KMS-11 (cell line): ENCODE data around the gene PNPLA5.

Experiments
- H2AFZ ChIP-seq: fragments of 200-600 bp; sonication (generic); 2 replicates; pipeline ENCODE4 v1.6.1; 2016; ENCODE audit warnings: antibody characterized with exemption, mixed run types, low read depth
- H3K27ac ChIP-seq: fragments of 200-600 bp; sonication (generic); 2 replicates; pipeline ENCODE4 v1.6.1; 2016; ENCODE audit warnings: mild to moderate bottlenecking, mixed run types
- H3K27me3 ChIP-seq: fragments of 200-600 bp; sonication (generic); 2 replicates; pipeline ENCODE4 v1.6.1; 2017; ENCODE audit warnings: mild to moderate bottlenecking, low read depth, mixed run types, moderate library complexity; ENCODE audit not compliant: insufficient read depth
- H3K36me3 ChIP-seq: fragments of 200-600 bp; sonication (generic); 2 replicates; pipeline ENCODE4 v1.6.1; 2017; ENCODE audit warnings: mild to moderate bottlenecking, mixed run types; ENCODE audit not compliant: insufficient read depth
- H3K4me1 ChIP-seq: fragments of 200-600 bp; sonication (generic); 2 replicates; pipeline ENCODE4 v1.6.1; 2016; ENCODE audit warnings: mild to moderate bottlenecking, low read depth, mixed run types; ENCODE audit not compliant: poor library complexity, severe bottlenecking
- H3K4me2 ChIP-seq: fragments of 200-600 bp; sonication (generic); 2 replicates; pipeline ENCODE4 v1.7.0; 2016; ENCODE audit warnings: mild to moderate bottlenecking, mixed run types
- H3K4me3 ChIP-seq: fragments of 200-600 bp; sonication (generic); IDR thresholded peaks from 2 replicates; pipeline ENCODE4 v1.6.1; 2017; ENCODE audit warnings: low read depth, low read length, mixed read lengths; ENCODE audit not compliant: insufficient read depth
- H3K79me2 ChIP-seq: fragments of 200-600 bp; sonication (generic); 2 replicates; pipeline ENCODE4 v1.6.1; 2016; ENCODE audit warnings: low read depth, mixed run types; ENCODE audit not compliant: insufficient read depth
- H3K9ac ChIP-seq: fragments of 200-600 bp; sonication (generic); 2 replicates; pipeline ENCODE4 v1.6.1; 2016; ENCODE audit warnings: mild to moderate bottlenecking, mixed run types
- H4K20me1 ChIP-seq: fragments of 200-600 bp; sonication (generic); 2 replicates; pipeline ENCODE4 v1.6.1; 2016; ENCODE audit warnings: mild to moderate bottlenecking, mixed run types; ENCODE audit not compliant: insufficient read depth
- TF ChIP-seq, protein P1 (sequence below): fragments of 200-600 bp; sonication (generic); conservative IDR thresholded peaks from 2 replicates; pipeline ENCODE4 v1.6.1; 2017; ENCODE audit warnings: low read depth, mild to moderate bottlenecking, antibody characterized with exemption, low read length, moderate library complexity, mixed read lengths

Gene PNPLA5

DNA sequence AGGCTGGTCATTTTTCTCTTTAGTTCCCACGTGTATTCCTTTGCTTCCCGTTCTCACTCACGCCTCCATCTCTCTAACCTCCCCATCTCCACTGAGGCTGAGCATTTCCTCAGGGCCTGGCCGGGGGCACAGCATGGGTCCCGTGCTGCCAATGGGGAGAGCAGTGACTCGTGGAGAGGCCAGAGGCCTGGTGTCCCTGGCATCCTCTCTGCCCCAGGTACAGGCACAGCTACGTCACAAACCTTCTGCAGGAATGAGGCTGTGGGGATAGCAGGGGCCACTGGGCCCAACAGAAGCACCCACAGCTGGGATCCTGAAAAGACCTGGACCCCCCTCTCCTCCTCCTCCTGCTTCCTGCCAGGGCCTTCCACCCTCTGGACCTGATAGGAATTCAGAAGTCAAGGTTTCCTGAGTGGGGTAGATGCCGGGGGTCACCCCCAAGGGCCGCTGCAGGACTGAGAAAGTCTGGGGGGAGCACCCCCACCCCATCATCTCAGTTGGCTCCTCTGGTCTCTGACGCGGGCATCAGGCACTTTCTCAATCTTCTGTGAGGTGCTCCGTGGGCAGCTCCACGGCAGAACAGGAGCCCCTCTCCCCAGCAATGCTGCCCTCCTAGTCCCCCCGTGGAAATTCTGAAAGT, 11.8 kb downstream of the PNPLA5 start:
- H2AFZ ChIP-seq = no peak overlapping the region
- H3K4me2 ChIP-seq = no peak overlapping the region
- no peak overlapping the region for H3K4me3 ChIP-seq
- TF ChIP-seq, protein P1, sequence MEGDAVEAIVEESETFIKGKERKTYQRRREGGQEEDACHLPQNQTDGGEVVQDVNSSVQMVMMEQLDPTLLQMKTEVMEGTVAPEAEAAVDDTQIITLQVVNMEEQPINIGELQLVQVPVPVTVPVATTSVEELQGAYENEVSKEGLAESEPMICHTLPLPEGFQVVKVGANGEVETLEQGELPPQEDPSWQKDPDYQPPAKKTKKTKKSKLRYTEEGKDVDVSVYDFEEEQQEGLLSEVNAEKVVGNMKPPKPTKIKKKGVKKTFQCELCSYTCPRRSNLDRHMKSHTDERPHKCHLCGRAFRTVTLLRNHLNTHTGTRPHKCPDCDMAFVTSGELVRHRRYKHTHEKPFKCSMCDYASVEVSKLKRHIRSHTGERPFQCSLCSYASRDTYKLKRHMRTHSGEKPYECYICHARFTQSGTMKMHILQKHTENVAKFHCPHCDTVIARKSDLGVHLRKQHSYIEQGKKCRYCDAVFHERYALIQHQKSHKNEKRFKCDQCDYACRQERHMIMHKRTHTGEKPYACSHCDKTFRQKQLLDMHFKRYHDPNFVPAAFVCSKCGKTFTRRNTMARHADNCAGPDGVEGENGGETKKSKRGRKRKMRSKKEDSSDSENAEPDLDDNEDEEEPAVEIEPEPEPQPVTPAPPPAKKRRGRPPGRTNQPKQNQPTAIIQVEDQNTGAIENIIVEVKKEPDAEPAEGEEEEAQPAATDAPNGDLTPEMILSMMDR = no peak
- peaks cover 5% of the 10 kb centered on the region for H3K4me1 ChIP-seq
- no peaks in the 10 kb centered on the region for H3K36me3 ChIP-seq
- H3K79me2 ChIP-seq = no peaks in the 10 kb centered on the region
- no peak overlapping the region for H3K9ac ChIP-seq
- H4K20me1 ChIP-seq = no peaks in the 10 kb centered on the region
- peaks cover 4% of the 10 kb centered on the region; the same call in 1 of the 2 replicates for H3K27me3 ChIP-seq
- no peak overlapping the region for H3K27ac ChIP-seq

DNA sequence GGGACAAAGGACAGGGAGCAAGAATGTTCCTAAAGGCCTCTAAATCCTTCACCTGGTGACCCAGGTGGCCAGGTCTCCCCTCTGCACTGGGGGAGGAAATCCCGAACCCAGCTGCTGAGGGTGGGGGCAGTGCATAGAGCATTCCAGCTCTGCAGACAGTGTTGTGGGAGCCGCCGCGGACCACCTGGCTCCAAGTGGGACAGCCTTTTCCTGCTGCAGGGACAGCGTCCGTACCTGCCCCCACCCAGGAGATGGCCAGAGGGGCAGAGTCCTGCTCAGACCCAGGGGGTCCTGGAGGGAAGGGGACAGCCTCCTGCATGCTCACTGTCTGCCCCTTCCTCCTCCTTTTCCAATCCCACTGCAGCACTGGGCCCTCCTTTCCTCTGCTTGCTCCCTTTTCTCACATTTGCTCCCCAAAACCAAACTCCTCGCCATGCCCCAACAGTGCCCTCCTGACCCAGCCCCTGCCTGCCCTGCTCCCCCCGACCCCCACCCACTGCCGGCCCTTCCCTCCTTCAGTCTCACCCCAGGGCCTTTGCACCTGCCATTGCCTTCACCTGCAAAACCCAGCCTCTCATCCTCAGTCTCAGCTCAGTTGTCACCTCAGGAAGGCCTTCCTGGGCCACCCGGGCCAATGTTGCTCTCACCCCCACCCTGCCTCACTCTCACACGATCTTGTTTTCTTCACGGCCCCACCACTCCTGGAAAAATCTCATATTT, 12.8 kb downstream of the PNPLA5 start:
- H2AFZ ChIP-seq = no peak overlapping the region
- H3K27me3 ChIP-seq = peaks cover 4% of the 10 kb centered on the region; the same call in 1 of the 2 replicates
- no peaks in the 10 kb centered on the region for H3K4me1 ChIP-seq
- H3K9ac ChIP-seq = no peak overlapping the region
- no peaks in the 10 kb centered on the region for H3K36me3 ChIP-seq
- H3K27ac ChIP-seq = no peak overlapping the region
- no peak overlapping the region for H3K4me3 ChIP-seq
- no peaks in the 10 kb centered on the region for H4K20me1 ChIP-seq
- no peak overlapping the region for H3K4me2 ChIP-seq
- H3K79me2 ChIP-seq = no peaks in the 10 kb centered on the region
- TF ChIP-seq, protein P1 = no peak

DNA sequence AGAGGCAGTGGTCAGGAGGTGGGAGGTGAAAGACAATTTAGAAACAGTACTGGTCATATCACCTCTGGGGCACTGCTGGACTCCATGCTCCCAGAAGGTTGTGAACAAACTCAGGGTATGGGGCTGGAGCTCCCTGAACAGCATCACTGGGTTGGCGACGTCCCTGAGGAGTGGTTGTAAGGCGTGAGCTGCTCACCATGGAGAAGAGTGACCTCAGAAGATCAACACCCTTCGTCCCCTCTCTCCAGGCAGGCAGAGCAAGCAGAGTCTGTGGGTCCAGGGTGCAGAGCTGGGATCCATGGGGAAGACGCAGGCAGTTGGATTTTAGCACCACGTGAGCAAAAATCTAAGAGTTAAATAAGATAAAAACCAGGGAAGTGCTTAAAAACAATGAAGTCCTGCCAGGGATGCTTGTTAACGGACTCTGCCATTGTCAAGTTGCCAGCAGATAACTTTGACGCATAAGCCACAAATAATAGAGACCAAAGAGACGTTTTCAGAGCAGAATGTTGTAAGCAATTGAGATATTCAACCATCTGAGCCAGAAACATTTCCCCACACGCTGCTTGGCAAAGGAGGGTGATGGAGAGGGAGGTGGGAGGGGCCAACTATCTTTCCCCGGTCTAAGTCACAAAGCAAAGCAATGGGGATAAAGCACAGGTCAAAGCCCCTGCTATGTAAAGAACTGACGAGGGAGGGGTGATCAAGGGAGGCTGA, 13.6 kb downstream of the PNPLA5 start:
- Histone ChIP-seq H3K79me2 (no peaks in the 10 kb centered on the region), H3K4me1 (no peaks in the 10 kb centered on the region), H4K20me1 (no peaks in the 10 kb centered on the region), H3K4me3 (no peak overlapping the region), H3K27me3 (peaks cover 4% of the 10 kb centered on the region; the same call in 1 of the 2 replicates), H2AFZ (no peak overlapping the region), H3K4me2 (no peak overlapping the region), H3K27ac (no peak overlapping the region), H3K9ac (no peak overlapping the region), H3K36me3 (no peaks in the 10 kb centered on the region)
- TF ChIP-seq, protein P1 = no peak

DNA sequence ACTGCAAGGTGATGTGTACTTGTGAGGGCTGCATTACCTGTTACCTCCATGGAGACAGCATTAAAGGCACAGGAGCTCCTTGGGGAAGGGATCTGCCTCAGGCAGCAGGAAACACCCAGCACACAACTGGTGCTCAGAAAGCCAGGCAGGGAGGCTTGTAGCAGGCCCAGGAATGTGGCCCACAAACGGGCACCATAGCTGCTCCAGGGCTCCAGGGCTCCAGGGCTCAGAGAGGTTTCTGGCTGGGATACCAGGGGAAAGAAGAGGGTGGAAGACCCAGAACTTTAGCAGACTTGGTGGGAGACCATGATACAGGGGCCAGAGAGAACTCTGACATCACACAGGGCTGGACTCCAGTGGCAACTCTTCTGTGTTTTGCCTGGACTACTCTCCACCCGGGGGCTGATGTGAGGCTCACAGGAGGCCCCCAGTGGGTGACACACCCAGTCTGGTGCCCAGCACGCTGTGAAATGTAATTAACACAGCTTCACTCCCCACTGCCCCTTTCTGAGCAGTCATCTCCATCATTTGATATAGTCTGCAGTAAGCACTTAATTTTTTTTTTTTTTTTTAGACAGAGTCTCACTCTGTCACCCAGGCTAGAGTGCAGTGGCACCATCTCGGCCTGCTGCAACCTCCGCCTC, 14.8 kb downstream of the PNPLA5 start:
- no peaks in the 10 kb centered on the region for H4K20me1 ChIP-seq
- H3K36me3 ChIP-seq = no peaks in the 10 kb centered on the region
- H2AFZ ChIP-seq = no peak overlapping the region
- no peak overlapping the region for H3K4me2 ChIP-seq
- H3K27me3 ChIP-seq = peaks cover 4% of the 10 kb centered on the region; the same call in 1 of the 2 replicates
- H3K4me1 ChIP-seq = no peaks in the 10 kb centered on the region
- H3K9ac ChIP-seq = no peak overlapping the region
- H3K27ac ChIP-seq = no peak overlapping the region
- TF ChIP-seq, protein P1 = no peak
- no peaks in the 10 kb centered on the region for H3K79me2 ChIP-seq
- H3K4me3 ChIP-seq = no peak overlapping the region
